ENCODE data around the gene RPL27.
"Not testable (repeated sequence)": the region's sequence is repeated elsewhere in the genome, so short reads cannot be mapped to it uniquely, and the experiment has no call there.

Gene RPL27

GRCh38 chr17:42993913-42994312 is 4.3 kb upstream of the RPL27 start:
- DNase-seq (ENCODE audit: low read depth): not testable (repeated sequence)

- DNase-seq (ENCODE audit: low read depth): no peak
These were observed 732 bp upstream of the RPL27 start for GRCh38 chr17:42997390-42997983.

- no peak for DNase-seq (ENCODE audit: low read depth)
These were observed 845 bp downstream of the RPL27 start for GRCh38 chr17:42999003-42999525.

GRCh38 chr17:43000894-43001293 is 2.7 kb downstream of the RPL27 start:
- not testable (repeated sequence) for DNase-seq (ENCODE audit: low read depth)

GRCh38 chr17:43003542-43004172 is 5.4 kb downstream of the RPL27 start:
- no peak for DNase-seq (ENCODE audit: low read depth)

- no peak for DNase-seq (ENCODE audit: low read depth)
These were observed 8.7 kb downstream of the RPL27 start, which contains the start of gene IFI35 for GRCh38 chr17:43006639-43007551. Gene IFI35, plus strand, starts transcription at chr17:43006784. Its CDS starts 164 bp downstream, at chr17:43006948.

GRCh38 chr17:43010667-43011308 is 12.6 kb downstream of the RPL27 start:
- DNase-seq (ENCODE audit: low read depth): no peak

- no peak for DNase-seq (ENCODE audit: low read depth)
These were observed 13.7 kb downstream of the RPL27 start for GRCh38 chr17:43011728-43012472.

- DNase-seq (ENCODE audit: low read depth): no peak
These were observed 15.1 kb downstream of the RPL27 start for GRCh38 chr17:43013296-43013695.

- DNase-seq (ENCODE audit: low read depth): no peak
These were observed 15.9 kb downstream of the RPL27 start for GRCh38 chr17:43014020-43014648.

GRCh38 chr17:43014649-43015542 is 16.7 kb downstream of the RPL27 start:
- DNase-seq (ENCODE audit: low read depth): no peak

- no peak for DNase-seq (ENCODE audit: low read depth)
These were observed 17.4 kb downstream of the RPL27 start for GRCh38 chr17:43015579-43015978.

- DNase-seq (ENCODE audit: low read depth): no peak
These were observed 18.0 kb downstream of the RPL27 start for GRCh38 chr17:43016216-43016615.

- no peak for DNase-seq (ENCODE audit: low read depth)
These were observed 20.0 kb downstream of the RPL27 start for GRCh38 chr17:43018008-43018853.

- no peak for DNase-seq (ENCODE audit: low read depth)
These were observed 20.7 kb downstream of the RPL27 start for GRCh38 chr17:43018932-43019331.

- no peak for DNase-seq (ENCODE audit: low read depth)
These were observed 21.2 kb downstream of the RPL27 start for GRCh38 chr17:43019418-43019817.

GRCh38 chr17:43020030-43020621 is 21.9 kb downstream of the RPL27 start:
- no peak for DNase-seq (ENCODE audit: low read depth)

Measured in HS-27A (cell line).